ENCODE results near the gene ECHS1.
"Not testable (repeated sequence)": the region's sequence is repeated elsewhere in the genome, so short reads cannot be mapped to it uniquely, and the experiment has no call there.

ECHS1 gene

DNA sequence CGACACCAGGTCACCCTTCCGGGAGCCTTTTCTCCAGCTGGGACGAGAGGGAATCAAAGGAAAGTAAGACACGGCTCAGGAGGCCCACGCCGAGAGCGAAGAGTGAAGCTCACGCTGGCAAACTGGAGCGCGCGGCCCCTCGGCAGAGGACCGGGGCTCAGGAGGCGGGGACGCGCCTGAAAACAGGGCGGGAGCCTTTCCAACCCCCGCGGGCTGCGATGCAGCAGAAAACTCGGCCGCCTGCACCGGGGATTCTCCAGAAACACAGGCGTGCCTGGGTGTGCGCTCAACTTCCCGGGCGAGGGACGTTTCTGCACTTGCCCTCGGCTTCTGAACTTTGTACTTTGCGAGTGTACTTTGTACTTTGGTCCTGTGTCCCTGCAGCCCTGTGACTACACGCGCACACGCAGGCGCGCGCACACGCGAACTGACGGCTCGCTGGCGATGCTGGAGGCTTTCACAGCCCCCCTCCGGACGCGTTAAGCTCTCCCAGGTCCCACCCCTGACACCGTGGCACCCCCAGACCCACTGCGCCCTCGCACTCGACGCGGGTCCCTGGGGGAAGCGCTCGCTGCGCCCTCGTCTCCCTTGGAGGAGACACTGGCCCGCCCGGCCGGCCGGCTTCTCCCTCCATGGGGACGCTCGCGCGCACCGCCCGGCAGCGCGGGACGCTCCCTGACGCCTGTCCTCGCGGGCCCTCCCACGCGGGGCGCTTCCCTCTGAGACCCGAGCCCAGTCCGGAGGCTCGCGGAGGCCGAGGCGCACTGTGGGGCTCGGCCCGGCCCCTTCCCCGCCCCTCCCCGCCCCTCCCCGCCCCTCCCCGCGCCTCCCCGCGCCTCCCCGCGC is 5.3 kb upstream of the ECHS1 start:
- DNase-seq (ENCODE audit: low read depth), result peak; percentile 56

DNA sequence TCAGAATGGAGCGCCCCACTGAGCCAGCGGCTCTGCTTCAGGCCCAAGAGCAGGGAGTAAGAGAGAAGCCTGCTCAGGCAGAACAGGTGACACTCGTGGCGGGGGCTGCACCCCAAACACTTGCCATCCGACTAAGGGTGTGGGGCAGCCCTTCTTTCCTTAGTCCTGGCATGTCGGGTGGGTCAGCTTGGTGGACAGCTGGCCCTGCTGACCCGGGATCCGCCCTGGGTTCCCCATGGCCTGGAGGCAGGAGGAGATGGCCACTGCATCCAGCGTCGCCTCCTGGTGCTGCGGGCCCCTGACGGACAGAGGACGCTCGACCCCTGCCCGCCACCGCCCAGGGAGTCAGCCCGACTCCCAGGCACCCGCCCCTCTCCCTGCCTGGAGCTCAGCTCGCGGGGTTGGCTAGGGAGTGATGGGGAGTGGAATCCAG is 4.7 kb upstream of the ECHS1 start:
- no peak for DNase-seq (ENCODE audit: low read depth)

GRCh38 chr10:133377025-133377817 is 4.1 kb upstream of the ECHS1 start:
- no peak for DNase-seq (ENCODE audit: low read depth)

DNA sequence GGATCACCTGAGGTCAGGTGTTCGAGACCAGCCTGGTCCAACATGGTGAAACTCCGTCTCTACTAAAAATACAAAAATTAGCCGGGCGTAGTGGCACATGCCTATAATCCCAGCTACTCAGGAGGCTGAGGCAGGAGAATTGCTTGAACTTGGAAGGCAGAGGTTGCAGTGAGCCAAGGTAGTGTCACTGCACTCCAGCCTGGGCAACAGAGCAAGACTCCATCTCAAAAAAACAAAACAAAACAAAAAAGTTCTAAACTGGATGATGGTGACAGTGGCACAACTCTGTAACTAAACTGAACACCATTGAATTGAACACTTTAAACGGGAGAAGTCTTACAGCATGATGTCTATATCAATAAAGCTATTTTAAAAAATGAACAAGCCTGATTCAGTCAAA is 3.0 kb upstream of the ECHS1 start:
- not testable (repeated sequence) for DNase-seq (ENCODE audit: low read depth)

DNA sequence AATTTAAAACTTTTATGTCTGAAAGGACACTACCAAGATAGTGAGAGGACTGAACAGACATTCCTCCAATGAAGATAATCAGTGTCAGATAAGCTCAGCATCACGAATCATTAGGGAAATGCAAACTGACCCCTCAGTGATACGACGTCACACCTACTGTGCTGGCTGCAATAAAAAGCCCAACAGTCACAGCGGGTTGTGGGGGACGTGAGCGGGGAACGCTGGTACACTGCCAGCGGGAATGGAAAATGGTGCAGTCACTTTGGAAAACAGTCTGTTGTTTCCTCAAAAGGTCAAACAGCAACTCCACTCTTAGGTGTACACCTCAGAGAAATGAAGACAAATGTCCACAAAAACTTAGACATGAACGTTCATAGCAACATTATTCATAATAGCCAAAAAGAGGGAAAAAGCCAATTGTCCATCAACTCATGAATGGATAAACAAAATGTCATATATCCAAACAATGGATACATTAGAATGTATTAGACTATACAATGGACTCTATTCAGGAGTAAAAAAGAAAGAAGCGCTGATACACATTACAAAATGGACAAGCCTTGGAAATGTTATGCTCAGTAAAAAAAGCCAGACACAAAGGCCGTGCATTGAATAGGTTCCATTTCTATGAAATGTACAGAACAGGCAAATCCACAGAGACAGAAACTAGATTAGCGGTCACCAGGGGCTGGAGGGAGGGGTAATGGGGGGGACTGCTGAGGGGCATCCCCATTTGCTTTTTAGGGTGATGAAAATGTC is 2.4 kb upstream of the ECHS1 start:
- DNase-seq (ENCODE audit: low read depth), result no peak

DNA sequence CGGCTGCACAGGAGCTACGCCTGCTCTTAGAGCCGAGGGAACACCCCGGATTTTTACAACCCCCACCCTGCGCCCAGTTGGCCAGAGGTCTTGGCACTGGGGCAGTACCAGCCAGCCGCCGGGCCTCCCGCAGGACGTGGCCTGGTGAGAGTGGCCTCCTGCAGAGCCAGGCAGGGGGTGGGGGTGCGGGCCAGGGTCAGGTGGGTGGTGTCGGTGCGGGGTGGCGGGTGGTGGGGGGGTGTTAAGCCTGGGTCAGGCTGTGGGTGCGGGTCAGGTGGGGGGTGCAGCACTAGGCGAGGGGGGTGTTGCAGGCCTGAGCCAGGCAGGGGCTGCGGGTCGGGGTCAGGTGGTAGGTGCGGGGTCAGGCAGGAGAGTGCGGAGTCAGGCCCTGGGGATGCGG is 647 bp downstream of the ECHS1 start:
- DNase-seq (ENCODE audit: low read depth), result no peak

DNA sequence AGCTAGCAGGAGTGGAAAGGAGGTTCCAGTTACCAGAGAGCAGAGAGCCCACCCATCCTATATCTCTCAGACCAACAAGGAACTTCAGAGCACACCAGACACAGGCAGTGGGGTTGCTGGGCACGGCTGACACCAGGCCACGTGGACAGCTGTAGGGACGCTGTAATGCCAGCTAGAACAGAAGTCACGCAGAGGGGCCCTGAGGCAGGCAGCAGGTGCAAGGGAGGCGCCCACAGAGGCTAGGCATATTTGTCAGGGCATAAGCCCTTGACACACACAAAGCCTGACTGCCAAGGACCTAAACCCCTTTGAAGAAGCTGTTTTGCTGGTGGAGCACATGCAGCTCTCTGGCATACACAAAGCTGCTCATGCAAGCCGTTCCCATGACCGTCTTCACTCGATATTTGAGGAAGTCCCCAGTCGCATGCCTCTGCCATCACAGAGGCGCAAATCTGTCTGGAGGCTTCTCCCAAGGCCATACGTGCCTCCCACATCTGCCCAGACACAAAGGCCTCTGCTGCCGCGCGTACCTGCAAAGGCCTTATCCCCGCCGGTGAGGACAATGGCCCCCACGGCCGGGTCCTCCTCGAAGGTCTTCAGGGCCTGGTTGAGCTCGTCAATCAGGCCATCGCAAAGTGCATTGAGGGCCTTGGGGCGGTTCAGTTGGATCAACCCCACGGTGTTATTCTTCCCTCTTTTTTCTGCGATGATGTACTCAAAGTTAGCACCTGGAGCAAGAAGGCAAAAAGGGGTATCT is 2.9 kb downstream of the ECHS1 start:
- DNase-seq (ENCODE audit: low read depth), result no peak

DNA sequence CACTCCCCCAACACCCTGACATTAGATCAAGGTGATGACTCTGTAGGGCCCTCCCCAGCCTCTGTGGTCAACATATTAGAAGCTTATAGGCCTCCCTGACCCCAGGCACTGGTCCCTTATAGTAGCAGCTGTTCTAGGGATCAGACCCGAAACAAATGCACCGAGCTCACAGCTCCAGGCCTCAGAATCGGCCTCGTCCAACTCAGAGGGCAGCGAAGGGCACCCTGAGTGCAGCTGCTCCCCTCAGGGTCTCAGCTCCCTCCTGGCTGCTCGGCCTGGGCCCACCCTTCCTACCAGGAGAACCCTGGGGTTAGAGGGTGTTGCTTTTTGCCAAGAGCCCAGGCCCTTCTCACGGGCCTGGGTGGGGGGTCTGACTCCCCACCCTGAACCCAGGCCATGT is 5.0 kb downstream of the ECHS1 start:
- no peak for DNase-seq (ENCODE audit: low read depth)

- not testable (repeated sequence) for DNase-seq (ENCODE audit: low read depth)
Measured at GRCh38 chr10:133367461-133367860, 5.7 kb downstream of the ECHS1 start.

DNA sequence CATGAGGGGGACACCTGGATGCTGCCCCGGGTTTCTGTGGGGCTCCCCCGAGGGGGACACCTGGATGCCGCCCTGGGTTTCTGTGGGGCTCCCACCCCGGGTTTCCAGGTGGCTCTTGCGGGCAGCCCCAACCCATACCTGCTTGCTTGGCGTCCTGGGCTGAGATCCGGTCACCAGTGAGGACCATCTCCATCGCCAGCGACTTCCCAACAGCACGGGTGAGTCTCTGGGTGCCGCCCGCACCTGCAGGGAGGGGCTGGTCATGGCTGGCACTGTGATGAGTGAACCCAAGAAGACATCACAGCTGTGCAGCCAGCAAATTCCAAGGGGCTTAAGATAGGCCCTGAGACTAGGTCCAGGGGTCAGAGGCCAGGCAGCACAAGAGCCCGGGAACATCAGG is 6.4 kb downstream of the ECHS1 start:
- no peak for DNase-seq (ENCODE audit: low read depth)

DNA sequence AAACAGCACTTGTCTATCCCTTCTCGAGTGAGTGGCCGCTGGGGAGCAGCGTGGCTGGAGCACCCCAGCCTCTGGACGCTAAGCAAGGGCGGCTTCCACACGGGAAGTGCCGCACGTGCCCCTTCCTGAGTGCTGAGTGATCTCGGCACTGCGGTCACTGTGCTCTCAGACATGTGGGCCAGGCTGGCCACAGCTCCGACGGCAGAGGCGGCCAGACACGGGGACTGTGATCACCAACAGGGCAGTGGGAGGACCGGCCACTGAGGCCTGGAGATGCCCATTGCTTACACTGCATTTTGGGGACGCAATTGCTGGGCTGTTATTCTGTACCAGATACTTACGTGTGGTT is 7.0 kb downstream of the ECHS1 start:
- DNase-seq (ENCODE audit: low read depth), result no peak

- no peak for DNase-seq (ENCODE audit: low read depth)
Measured at GRCh38 chr10:133365461-133366129, 7.6 kb downstream of the ECHS1 start.

GRCh38 chr10:133364645-133365431 is 8.3 kb downstream of the ECHS1 start:
- no peak for DNase-seq (ENCODE audit: low read depth)

- DNase-seq (ENCODE audit: low read depth), result no peak
Measured at GRCh38 chr10:133362846-133363245, 10.3 kb downstream of the ECHS1 start.

DNA sequence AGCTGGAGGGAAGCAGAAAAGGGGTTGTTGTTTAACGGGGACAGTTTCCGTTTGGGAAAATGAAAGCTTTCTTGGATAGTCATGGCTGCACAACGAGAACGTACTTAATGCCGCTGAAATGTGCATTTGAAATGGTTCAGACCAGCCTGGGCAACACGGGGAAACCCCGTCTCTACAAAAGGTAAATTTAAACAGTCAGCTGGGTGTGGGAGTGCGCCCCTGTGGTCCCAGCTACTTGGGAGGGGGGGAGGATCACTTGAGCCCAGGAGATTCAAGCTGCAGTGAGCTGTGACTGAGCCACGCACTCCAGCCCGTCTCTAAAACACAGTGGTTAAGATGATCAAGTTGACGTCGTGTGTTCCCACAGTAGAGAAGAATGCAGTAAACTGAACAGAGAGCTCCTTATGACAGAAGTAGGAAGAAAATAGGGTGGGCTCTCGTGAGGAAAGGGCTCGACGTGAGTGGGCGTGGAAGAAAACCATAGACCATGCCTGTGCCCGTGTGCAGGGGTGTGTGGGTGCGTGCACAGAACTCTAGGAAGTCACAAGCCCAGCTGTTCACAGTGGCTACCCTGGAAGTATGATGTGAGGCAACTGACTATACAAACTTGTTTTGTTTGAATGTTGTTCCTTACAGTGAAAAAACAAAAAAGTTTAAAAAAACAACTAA is 11.2 kb downstream of the ECHS1 start:
- no peak for DNase-seq (ENCODE audit: low read depth)

DNA sequence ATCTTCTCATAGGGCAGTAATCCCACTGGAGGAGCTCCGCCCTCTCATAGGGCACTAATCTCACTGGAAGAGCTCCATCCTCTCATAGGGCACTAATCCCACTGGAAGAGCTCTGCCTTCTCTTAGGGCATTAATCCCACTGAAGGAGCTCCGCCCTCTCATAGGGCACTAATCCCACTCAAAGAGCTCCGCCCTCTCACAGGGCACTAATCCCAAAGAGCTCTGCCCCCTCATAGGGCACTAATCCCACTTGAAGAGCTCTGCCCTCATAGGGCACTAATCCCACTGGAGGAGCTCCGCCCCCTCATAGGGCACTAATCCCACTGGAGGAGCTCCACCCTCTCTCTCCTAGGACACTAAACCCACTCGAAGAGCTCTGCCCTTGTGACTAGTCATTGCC is 11.9 kb downstream of the ECHS1 start:
- DNase-seq (ENCODE audit: low read depth), result no peak

GRCh38 chr10:133359972-133360610 is 13.1 kb downstream of the ECHS1 start:
- no peak for DNase-seq (ENCODE audit: low read depth)

- DNase-seq (ENCODE audit: low read depth), result no peak
Measured at GRCh38 chr10:133359554-133359971, 13.6 kb downstream of the ECHS1 start.

DNA sequence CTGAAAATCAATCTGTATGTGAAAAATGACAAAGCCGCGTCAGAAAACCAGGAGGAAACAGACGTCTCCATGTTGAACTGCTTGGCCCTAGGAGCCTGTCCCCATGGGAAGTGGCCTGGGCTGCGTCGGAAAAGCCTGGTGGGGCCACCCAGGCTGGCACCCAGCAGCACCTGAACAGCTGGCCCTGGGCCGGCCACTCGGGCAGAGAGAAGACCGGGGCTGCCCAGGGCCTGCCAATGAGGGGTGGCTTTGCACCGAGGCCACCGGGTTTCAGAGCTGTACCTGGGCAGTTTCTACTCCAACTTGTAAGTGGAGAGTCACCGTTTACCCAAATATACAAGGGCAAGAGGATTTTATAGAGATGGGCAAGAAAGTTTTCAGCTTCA is 14.2 kb downstream of the ECHS1 start:
- DNase-seq (ENCODE audit: low read depth), result no peak
